ENCODE data around the gene DCP1A. TPM values are rescaled to one million over a fixed set of nuclear protein-coding genes. Genes with fewer than 3 reads are reported as not detected.
A peak's percentile ranks its signal among the peaks of the same experiment; 100 is the strongest.
"Not testable (repeated sequence)": the region's sequence is repeated elsewhere in the genome, so short reads cannot be mapped to it uniquely, and the experiment has no call there.

DCP1A gene
- total RNA-seq, 2 donors from 2014 or later: 17.8 to 18.8 TPM

- no peak for DNase-seq (ENCODE audit: low spot score)
These were observed 93.4 kb downstream of the DCP1A start for GRCh38 chr3:53253707-53254508.

GRCh38 chr3:53252947-53253322 lies 94.4 kb downstream of the DCP1A start:
- peaks cover 0 to 69% of the 10 kb centered on the region in 2 donors for H3K4me1 ChIP-seq
- H3K36me3 ChIP-seq; H3K4me3 ChIP-seq; H3K27me3 ChIP-seq; DNase-seq (ENCODE audit: low spot score); H3K9me3 ChIP-seq: not testable (repeated sequence)
- H3K27ac ChIP-seq: peak overlapping the region; percentile 2 to 26

More at GRCh38 chr3:53253707-53254508, 93.4 kb downstream of the DCP1A start:
- Histone ChIP-seq H3K27ac (peak overlapping the region; percentile 84 to 90), H3K27me3 (no peaks in the 10 kb centered on the region), H3K4me3 (peak overlapping the region; percentile 75 to 81), H3K9me3 (no peaks in the 10 kb centered on the region), H3K36me3 (no peaks in the 10 kb centered on the region), H3K4me1 (peaks cover 0 to 61% of the 10 kb centered on the region in 2 donors)
- no peak for TF ChIP-seq CTCF (IDR thresholded peaks at IDR 0.05)

- H3K36me3 ChIP-seq: no peaks in the 10 kb centered on the region
- peak overlapping the region; percentile 2 to 26 for H3K27ac ChIP-seq
- no peaks in the 10 kb centered on the region for H3K27me3 ChIP-seq
- H3K4me1 ChIP-seq: peaks cover 0 to 73% of the 10 kb centered on the region in 2 donors
- no peak for DNase-seq (ENCODE audit: low spot score)
- H3K4me3 ChIP-seq: no peak overlapping the region
- no peaks in the 10 kb centered on the region for H3K9me3 ChIP-seq
- no peak for TF ChIP-seq CTCF (IDR thresholded peaks at IDR 0.05)
These were observed 95.0 kb downstream of the DCP1A start for GRCh38 chr3:53252096-53252946.

DNA sequence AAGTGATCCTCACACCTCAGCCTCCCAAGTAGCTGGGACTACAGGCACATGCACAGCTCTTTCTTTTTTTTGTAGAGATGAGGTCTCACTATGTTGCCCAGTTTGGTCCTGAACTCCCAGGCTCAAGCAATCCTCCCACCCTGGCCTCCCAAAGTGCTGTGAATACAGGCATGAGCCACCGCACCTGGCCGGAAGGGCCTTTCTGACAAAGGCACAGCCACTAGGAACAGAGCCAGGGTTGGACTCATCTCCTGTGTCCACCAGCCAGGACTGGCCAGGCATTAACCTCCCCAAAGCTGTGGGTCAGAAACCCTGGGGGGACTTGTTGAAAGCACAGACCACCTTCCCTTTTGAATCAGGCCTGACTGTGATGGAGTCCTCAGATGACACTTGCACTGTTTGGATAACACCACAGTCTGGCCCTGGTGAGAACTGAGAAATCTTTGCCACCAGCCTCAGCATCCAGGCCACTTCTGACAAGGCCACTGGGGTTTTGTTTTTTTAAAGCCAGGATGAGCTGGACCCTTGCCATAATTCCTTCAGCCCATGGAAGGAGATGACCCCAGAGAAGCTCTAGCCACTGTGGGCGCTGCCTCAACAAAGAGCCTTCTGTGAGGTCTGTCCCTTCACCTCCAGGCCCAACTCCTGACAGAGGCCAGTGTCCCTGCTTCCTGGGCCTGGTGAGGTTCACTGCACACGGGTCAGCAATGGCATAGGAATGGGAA lies 96.3 kb downstream of the DCP1A start:
- H3K27me3 ChIP-seq: no peaks in the 10 kb centered on the region
- peaks cover 0 to 73% of the 10 kb centered on the region in 2 donors for H3K4me1 ChIP-seq
- no peak overlapping the region for H3K4me3 ChIP-seq
- H3K9me3 ChIP-seq: no peaks in the 10 kb centered on the region
- peak overlapping the region; percentile 22 to 49 for H3K27ac ChIP-seq
- H3K36me3 ChIP-seq: peaks cover 4% of the 10 kb centered on the region
- no peak for DNase-seq (ENCODE audit: low spot score)
- no peak for TF ChIP-seq CTCF (IDR thresholded peaks at IDR 0.05)

GRCh38 chr3:53250453-53250852 lies 96.9 kb downstream of the DCP1A start:
- peaks cover 0 to 73% of the 10 kb centered on the region in 2 donors for H3K4me1 ChIP-seq
- no peak overlapping the region for H3K4me3 ChIP-seq
- H3K27me3 ChIP-seq: no peaks in the 10 kb centered on the region
- peak overlapping the region; percentile 22 to 32 for H3K27ac ChIP-seq
- no peaks in the 10 kb centered on the region for H3K9me3 ChIP-seq
- DNase-seq (ENCODE audit: low spot score): no peak
- peaks cover 7% of the 10 kb centered on the region for H3K36me3 ChIP-seq
- no peak for TF ChIP-seq CTCF (IDR thresholded peaks at IDR 0.05)
